Effector memory CD8-positive, alpha-beta T cell (primary cell): ENCODE results near the gene DCN.
"Not testable (repeated sequence)": the region's sequence is repeated elsewhere in the genome, so short reads cannot be mapped to it uniquely, and the experiment has no call there.

Experiments
- ATAC-seq: fragments of 150-1000 bp; cut with Tn5 transposase; replicated peaks from 2 replicates; pipeline ENCODE4 v1.10.0; 2021; ENCODE audit warnings: mild to moderate bottlenecking, moderate library complexity
- DNase-seq, 3 experiments: peaks; one replicate each; pipeline ENCODE4 v3.0.0; 2021
- H3K27ac Mint-ChIP-seq, 2 donors: one replicate each; pipeline ENCODE4 v1.8.0; 2022; ENCODE audit warnings: mild to moderate bottlenecking in 2 of 2, mixed read lengths in 2 of 2, moderate library complexity in 2 of 2
- H3K27me3 Mint-ChIP-seq, 2 donors: one replicate each; pipeline ENCODE4 v1.8.0; 2022; ENCODE audit warnings: mixed read lengths in 2 of 2
- H3K36me3 Mint-ChIP-seq: one replicate; pipeline ENCODE4 v1.8.0; 2022; ENCODE audit warnings: mild to moderate bottlenecking, moderate library complexity, mixed read lengths; ENCODE audit not compliant: insufficient read depth
- H3K4me1 Mint-ChIP-seq, 2 donors: one replicate each; pipeline ENCODE4 v1.8.0; 2022; ENCODE audit warnings: low read depth in 2 of 2, mixed read lengths in 2 of 2
- H3K4me3 Mint-ChIP-seq, 2 donors: one replicate each; pipeline ENCODE4 v1.8.0; 2022; ENCODE audit warnings: mild to moderate bottlenecking in 2 of 2, mixed read lengths in 2 of 2, moderate library complexity in 2 of 2
- H3K9me3 Mint-ChIP-seq, 2 donors: one replicate each; pipeline ENCODE4 v1.8.0; 2022; ENCODE audit warnings: mixed read lengths in 2 of 2
- total RNA-seq, 9 experiments: gene quantifications; one replicate each; lab custom pipeline; 2026; lab: John Stamatoyannopoulos, UW

The DCN gene, protein sequence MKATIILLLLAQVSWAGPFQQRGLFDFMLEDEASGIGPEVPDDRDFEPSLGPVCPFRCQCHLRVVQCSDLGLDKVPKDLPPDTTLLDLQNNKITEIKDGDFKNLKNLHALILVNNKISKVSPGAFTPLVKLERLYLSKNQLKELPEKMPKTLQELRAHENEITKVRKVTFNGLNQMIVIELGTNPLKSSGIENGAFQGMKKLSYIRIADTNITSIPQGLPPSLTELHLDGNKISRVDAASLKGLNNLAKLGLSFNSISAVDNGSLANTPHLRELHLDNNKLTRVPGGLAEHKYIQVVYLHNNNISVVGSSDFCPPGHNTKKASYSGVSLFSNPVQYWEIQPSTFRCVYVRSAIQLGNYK
- 0 to 0.32 (median 0.03) reads per million in 9 experiments for total RNA-seq

GRCh38 chr12:91182636-91183455, at the start of gene DCN:
Gene DCN, minus strand, starts transcription at chr12:91182817. Its CDS starts 4,265 bp downstream, at chr12:91178552.
- no peak within 1 kb of the TSS for H3K27ac Mint-ChIP-seq
- H3K4me1 Mint-ChIP-seq = no peaks in the 10 kb centered on the region
- H3K27me3 Mint-ChIP-seq = no peaks in the 10 kb centered on the region
- no peaks in the 10 kb centered on the region for H3K36me3 Mint-ChIP-seq
- no peak for ATAC-seq
- no peaks in the 10 kb centered on the region for H3K9me3 Mint-ChIP-seq
- H3K4me3 Mint-ChIP-seq = no peak within 1 kb of the TSS
- no peak for DNase-seq

- H3K9me3 Mint-ChIP-seq = no peaks in the 10 kb centered on the region
- H3K27me3 Mint-ChIP-seq = peaks cover 0 to under 1% of the 10 kb centered on the region in 2 donors
- no peak overlapping the region for H3K27ac Mint-ChIP-seq
- H3K4me1 Mint-ChIP-seq = no peaks in the 10 kb centered on the region
- ATAC-seq (no peak), DNase-seq (no peak)
- no peak overlapping the region for H3K4me3 Mint-ChIP-seq
- H3K36me3 Mint-ChIP-seq = peaks cover 3% of the 10 kb centered on the region
Measured at GRCh38 chr12:91230841-91231240, 48.2 kb upstream of the DCN start.

DNA sequence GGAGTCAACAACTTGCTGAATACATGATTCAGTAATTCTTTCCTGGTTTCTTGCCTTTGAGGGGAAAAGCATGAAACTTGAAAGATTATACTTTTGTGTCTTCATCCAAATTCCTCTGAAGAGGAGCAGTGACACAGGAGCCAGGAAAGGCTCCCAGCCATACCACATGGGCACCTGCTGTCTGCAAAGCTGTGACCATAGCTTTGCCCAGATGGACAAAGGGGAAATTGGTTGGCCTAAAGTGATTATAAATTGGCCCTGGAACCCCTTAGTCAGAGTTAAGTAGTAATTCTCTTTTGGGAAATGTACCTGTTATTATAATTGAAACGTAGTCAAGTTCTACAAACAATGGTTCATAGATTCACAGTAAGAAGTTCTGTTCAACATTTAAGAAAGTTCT, 44.3 kb upstream of the DCN start:
- H3K4me1 Mint-ChIP-seq = no peaks in the 10 kb centered on the region
- no peak overlapping the region for H3K27ac Mint-ChIP-seq
- H3K36me3 Mint-ChIP-seq = no peaks in the 10 kb centered on the region
- no peak for DNase-seq
- H3K27me3 Mint-ChIP-seq = peaks cover 0 to 5% of the 10 kb centered on the region in 2 donors
- no peak for ATAC-seq
- H3K4me3 Mint-ChIP-seq = no peak overlapping the region
- H3K9me3 Mint-ChIP-seq = no peaks in the 10 kb centered on the region

DNA sequence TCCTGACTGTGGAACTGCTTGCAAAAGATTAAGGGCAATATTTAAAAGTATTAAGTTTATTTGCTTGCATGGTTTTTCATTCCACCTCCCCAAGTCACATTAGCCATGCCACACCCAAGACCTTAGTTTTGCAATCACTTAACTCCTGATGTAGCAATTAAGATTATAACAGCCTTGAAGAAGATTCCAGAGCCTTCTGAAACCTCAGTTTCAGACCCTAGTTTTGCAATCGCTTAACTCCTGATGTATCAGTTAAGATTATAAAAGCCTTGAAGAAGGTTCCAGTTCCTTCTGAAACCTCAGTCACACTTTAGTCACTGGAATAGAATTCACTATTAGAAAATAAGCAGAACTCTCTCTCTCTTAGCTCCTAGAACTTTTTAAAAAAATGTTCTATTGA, 42.7 kb upstream of the DCN start:
- Mint-ChIP-seq H3K4me1 (no peaks in the 10 kb centered on the region), H3K9me3 (no peaks in the 10 kb centered on the region), H3K4me3 (no peak overlapping the region), H3K27me3 (peaks cover 0 to 5% of the 10 kb centered on the region in 2 donors), H3K36me3 (no peaks in the 10 kb centered on the region), H3K27ac (no peak overlapping the region)
- DNase-seq = no peak
- no peak for ATAC-seq

DNA sequence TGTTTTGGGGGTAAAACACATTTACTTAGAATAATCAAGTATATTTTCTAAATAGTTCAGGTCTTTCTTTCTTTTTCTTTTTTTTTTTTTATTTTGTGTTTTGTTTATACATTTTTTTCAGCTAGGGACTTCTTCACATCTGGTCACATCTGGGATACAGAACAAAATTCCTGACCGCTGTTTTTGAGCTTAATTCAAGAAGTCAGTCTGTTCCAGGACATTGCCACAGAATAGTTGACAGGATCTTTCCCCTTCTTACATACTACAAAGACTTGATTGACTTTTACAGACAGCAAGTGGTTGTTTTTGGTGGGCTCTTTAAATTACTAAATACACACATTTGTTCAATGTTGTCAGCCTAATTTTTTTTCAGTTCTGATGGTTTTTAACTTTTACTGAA, 41.8 kb upstream of the DCN start:
- no peak overlapping the region for H3K4me3 Mint-ChIP-seq
- no peak for DNase-seq
- H3K4me1 Mint-ChIP-seq = no peaks in the 10 kb centered on the region
- H3K9me3 Mint-ChIP-seq = no peaks in the 10 kb centered on the region
- no peak for ATAC-seq
- peaks cover 0 to 5% of the 10 kb centered on the region in 2 donors for H3K27me3 Mint-ChIP-seq
- H3K27ac Mint-ChIP-seq = no peak overlapping the region
- no peaks in the 10 kb centered on the region for H3K36me3 Mint-ChIP-seq

GRCh38 chr12:91222746-91223145, 40.1 kb upstream of the DCN start:
- no peaks in the 10 kb centered on the region for H3K4me1 Mint-ChIP-seq
- no peak overlapping the region for H3K27ac Mint-ChIP-seq
- no peaks in the 10 kb centered on the region for H3K36me3 Mint-ChIP-seq
- H3K4me3 Mint-ChIP-seq = no peak overlapping the region
- DNase-seq (no peak), ATAC-seq (no peak)
- H3K27me3 Mint-ChIP-seq = peaks cover 0 to 5% of the 10 kb centered on the region in 2 donors
- H3K9me3 Mint-ChIP-seq = no peaks in the 10 kb centered on the region

GRCh38 chr12:91219919-91220318, 37.3 kb upstream of the DCN start:
- no peak overlapping the region for H3K27ac Mint-ChIP-seq
- ATAC-seq (no peak), DNase-seq (no peak)
- no peaks in the 10 kb centered on the region for H3K4me1 Mint-ChIP-seq
- no peaks in the 10 kb centered on the region for H3K9me3 Mint-ChIP-seq
- H3K4me3 Mint-ChIP-seq = no peak overlapping the region
- no peaks in the 10 kb centered on the region for H3K27me3 Mint-ChIP-seq
- no peaks in the 10 kb centered on the region for H3K36me3 Mint-ChIP-seq

- ATAC-seq (no peak), DNase-seq (no peak)
- Mint-ChIP-seq H3K9me3 (no peaks in the 10 kb centered on the region), H3K4me3 (no peak overlapping the region), H3K27me3 (no peaks in the 10 kb centered on the region), H3K27ac (no peak overlapping the region), H3K36me3 (no peaks in the 10 kb centered on the region), H3K4me1 (no peaks in the 10 kb centered on the region)
Measured at GRCh38 chr12:91219511-91219910, 36.9 kb upstream of the DCN start.

DNA sequence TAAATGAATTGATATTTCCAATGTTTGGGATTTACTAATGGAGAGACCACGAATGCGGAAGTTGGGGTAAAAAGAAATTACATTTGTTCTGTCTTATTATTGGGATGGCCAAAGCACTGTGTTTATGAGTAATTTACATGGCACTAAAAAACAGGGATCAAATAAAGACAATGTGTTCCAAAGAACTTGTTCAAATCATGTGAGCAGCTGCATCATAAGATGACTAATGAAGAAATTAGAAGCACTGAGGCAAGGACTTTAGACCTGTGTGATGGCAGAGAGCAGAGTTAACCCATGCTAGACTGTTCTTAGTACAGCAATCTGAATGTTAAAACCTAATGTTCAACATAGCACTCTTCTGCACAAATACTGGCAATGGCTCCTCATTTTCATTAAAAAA, 34.3 kb upstream of the DCN start:
- Mint-ChIP-seq H3K36me3 (no peaks in the 10 kb centered on the region), H3K27ac (no peak overlapping the region), H3K4me1 (no peaks in the 10 kb centered on the region), H3K27me3 (no peaks in the 10 kb centered on the region), H3K9me3 (no peaks in the 10 kb centered on the region), H3K4me3 (no peak overlapping the region)
- ATAC-seq (no peak), DNase-seq (no peak)

GRCh38 chr12:91215940-91216454, 33.4 kb upstream of the DCN start:
- Mint-ChIP-seq H3K9me3 (no peaks in the 10 kb centered on the region), H3K4me3 (no peak overlapping the region), H3K4me1 (no peaks in the 10 kb centered on the region), H3K27me3 (no peaks in the 10 kb centered on the region), H3K27ac (no peak overlapping the region), H3K36me3 (no peaks in the 10 kb centered on the region)
- ATAC-seq (no peak), DNase-seq (no peak)

DNA sequence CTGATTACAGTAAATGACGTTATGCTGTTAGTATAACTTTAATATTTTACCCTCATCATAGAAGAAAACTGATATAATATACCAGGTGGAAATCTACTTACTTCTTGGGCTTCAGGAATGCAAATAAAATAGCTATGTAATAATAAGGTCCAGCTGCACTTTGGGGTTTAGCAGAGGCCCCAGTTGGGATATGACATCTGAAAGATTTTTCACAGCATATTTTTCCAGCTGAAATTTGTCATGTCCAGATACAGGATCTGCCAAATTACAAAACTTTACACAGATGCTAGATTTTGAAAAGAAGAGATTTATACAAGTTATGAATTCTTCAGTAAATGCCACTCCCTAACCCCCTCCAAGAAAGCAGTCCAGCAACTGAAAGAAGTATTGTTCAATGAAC, 29.2 kb upstream of the DCN start:
- no peak for ATAC-seq
- no peak for DNase-seq
- peaks cover 2 to 3% of the 10 kb centered on the region in 2 donors for H3K9me3 Mint-ChIP-seq
- no peaks in the 10 kb centered on the region for H3K27me3 Mint-ChIP-seq
- H3K4me1 Mint-ChIP-seq = no peaks in the 10 kb centered on the region
- H3K4me3 Mint-ChIP-seq = no peak overlapping the region
- H3K27ac Mint-ChIP-seq = no peak overlapping the region
- H3K36me3 Mint-ChIP-seq = no peaks in the 10 kb centered on the region

DNA sequence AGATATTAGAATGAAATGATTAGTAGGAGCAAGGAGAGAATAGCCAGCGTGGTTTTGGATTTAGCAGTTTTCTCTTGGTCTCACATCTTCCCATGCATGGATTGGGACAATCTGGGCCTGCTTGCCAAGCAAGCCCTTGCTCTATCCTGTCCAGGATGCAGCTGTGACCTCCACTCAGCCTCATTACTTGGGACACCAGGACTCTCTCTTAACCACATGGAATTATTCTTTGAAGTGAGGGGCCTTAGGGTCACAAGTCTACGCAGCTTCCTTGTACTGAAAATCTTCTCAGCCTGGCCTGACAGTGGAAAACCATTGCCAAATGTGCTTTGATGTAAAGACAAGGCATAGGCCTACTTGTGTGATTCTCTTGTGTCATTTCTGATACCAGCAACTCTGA, 28.0 kb upstream of the DCN start:
- DNase-seq (no peak), ATAC-seq (no peak)
- H3K4me1 Mint-ChIP-seq = no peaks in the 10 kb centered on the region
- H3K9me3 Mint-ChIP-seq = peaks cover 2 to 5% of the 10 kb centered on the region in 2 donors
- H3K27ac Mint-ChIP-seq = no peak overlapping the region
- no peak overlapping the region for H3K4me3 Mint-ChIP-seq
- no peaks in the 10 kb centered on the region for H3K27me3 Mint-ChIP-seq
- no peaks in the 10 kb centered on the region for H3K36me3 Mint-ChIP-seq

DNA sequence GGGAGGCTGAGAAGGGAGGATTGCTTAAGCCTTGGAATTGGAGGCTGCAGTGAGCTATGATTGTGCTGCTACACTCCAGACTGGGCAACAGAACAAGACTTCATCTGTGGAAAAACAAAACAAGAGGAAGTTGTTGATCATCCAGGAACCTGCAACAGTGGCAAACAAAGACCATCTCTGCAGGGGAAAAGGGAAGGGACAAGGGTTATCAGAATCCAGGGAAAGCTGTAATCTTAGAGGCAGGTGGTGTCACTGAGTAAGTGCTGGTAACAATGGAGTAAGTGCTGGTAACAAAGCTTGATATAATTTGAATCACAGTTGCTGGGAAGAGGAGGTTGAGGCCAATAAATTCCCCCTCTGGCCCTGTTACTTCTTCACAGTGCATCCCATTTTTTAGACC, 27.5 kb upstream of the DCN start:
- Mint-ChIP-seq H3K27ac (no peak overlapping the region), H3K27me3 (no peaks in the 10 kb centered on the region), H3K36me3 (no peaks in the 10 kb centered on the region), H3K9me3 (peaks cover 2 to 5% of the 10 kb centered on the region in 2 donors), H3K4me3 (no peak overlapping the region), H3K4me1 (no peaks in the 10 kb centered on the region)
- DNase-seq = no peak
- no peak for ATAC-seq

DNA sequence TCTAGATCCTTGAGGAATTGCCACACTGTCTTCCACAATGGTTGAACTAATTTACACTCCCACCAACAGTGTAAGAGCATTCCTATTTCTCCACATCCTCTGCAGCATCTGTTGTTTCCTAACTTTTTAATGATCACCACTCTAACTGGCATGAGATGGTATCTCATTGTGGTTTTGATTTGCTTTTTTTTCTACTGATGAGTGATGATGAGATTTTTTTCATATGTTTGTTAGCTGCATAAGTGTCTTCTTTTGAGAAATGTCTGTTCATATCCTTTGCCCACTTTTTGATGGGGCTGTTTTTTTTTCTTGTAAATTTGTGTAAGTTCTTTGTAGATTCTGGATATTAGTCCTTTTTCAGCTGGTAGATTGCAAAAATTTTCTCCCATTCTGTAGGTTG, 24.7 kb upstream of the DCN start:
- H3K4me3 Mint-ChIP-seq, DNase-seq, H3K9me3 Mint-ChIP-seq, ATAC-seq, H3K36me3 Mint-ChIP-seq, H3K27me3 Mint-ChIP-seq, H3K4me1 Mint-ChIP-seq, H3K27ac Mint-ChIP-seq: not testable (repeated sequence)
